ENCODE measurements around the gene CYP20A1.

Gene CYP20A1

GRCh38 chr2:203195331-203196036, 43.3 kb upstream of the CYP20A1 start:
- Histone ChIP-seq H3K9ac (ENCODE audit: low read depth, low read length) (no peak overlapping the region), H3K79me2 (ENCODE audit: insufficient read depth, low read length) (no peaks in the 10 kb centered on the region), H3K36me3 (ENCODE audit: insufficient read depth, low read length) (no peaks in the 10 kb centered on the region), H3K27ac (ENCODE audit: low read length) (no peak overlapping the region), H2AFZ (ENCODE audit: low read depth, low read length) (no peak overlapping the region), H3K9me3 (ENCODE audit: insufficient read depth, low read length, severe bottlenecking) (no peaks in the 10 kb centered on the region), H4K20me1 (ENCODE audit: insufficient read depth, low read length) (no peaks in the 10 kb centered on the region), H3K27me3 (ENCODE audit: insufficient read depth, low read length, poor library complexity) (no peaks in the 10 kb centered on the region), H3K4me2 (ENCODE audit: insufficient read depth, low read length) (no peak overlapping the region), H3K4me1 (ENCODE audit: insufficient read depth, low read length) (no peaks in the 10 kb centered on the region), H3K4me3 (ENCODE audit: low read depth in 1 of 2, low read length in 2 of 2) (no peak overlapping the region)
- TF ChIP-seq EZH2 (IDR thresholded peaks at IDR 0.05; ENCODE audit: borderline replicate concordance, low read depth, low read length, severe bottlenecking) = no peak
- TF ChIP-seq, protein P1, sequence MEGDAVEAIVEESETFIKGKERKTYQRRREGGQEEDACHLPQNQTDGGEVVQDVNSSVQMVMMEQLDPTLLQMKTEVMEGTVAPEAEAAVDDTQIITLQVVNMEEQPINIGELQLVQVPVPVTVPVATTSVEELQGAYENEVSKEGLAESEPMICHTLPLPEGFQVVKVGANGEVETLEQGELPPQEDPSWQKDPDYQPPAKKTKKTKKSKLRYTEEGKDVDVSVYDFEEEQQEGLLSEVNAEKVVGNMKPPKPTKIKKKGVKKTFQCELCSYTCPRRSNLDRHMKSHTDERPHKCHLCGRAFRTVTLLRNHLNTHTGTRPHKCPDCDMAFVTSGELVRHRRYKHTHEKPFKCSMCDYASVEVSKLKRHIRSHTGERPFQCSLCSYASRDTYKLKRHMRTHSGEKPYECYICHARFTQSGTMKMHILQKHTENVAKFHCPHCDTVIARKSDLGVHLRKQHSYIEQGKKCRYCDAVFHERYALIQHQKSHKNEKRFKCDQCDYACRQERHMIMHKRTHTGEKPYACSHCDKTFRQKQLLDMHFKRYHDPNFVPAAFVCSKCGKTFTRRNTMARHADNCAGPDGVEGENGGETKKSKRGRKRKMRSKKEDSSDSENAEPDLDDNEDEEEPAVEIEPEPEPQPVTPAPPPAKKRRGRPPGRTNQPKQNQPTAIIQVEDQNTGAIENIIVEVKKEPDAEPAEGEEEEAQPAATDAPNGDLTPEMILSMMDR (IDR thresholded peaks at IDR 0.05; ENCODE audit: borderline replicate concordance, extremely low read depth, low read length, poor library complexity, severe bottlenecking) = no peak
- DNase-seq = no peak
- ATAC-seq (ENCODE audit: insufficient read depth, low read depth) = no peak

- H3K79me2 ChIP-seq (ENCODE audit: insufficient read depth, low read length) = no peaks in the 10 kb centered on the region
- TF ChIP-seq, protein P1 (IDR thresholded peaks at IDR 0.05; ENCODE audit: borderline replicate concordance, extremely low read depth, low read length, poor library complexity, severe bottlenecking) = no peak
- TF ChIP-seq EZH2 (IDR thresholded peaks at IDR 0.05; ENCODE audit: borderline replicate concordance, low read depth, low read length, severe bottlenecking) = no peak
Observed at GRCh38 chr2:203200866-203201265, 38.0 kb upstream of the CYP20A1 start.

DNA sequence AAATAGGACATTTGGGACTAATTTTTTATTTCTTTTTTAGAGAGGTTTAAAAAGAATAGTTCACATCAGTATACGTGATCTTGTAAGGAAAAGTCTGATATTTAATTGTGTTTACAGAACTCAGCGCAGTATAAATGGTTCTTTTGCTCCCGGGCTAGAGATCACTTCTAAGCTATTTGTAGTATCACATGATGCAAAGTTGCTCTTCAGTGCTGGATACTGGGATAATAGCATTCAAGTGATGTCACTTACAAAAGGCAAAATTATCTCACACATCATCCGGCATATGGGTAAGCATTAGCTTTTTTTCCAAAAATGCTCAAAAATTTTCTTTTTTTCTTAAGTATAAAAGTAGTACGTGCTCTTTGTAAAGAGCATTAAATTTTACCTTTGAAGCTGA, 37.4 kb upstream of the CYP20A1 start:
- Histone ChIP-seq H3K27ac (ENCODE audit: low read length) (no peak overlapping the region), H3K4me1 (ENCODE audit: insufficient read depth, low read length) (no peaks in the 10 kb centered on the region), H3K9me3 (ENCODE audit: insufficient read depth, low read length, severe bottlenecking) (no peaks in the 10 kb centered on the region), H3K9ac (ENCODE audit: low read depth, low read length) (no peak overlapping the region), H3K4me3 (ENCODE audit: low read depth in 1 of 2, low read length in 2 of 2) (no peak overlapping the region), H2AFZ (ENCODE audit: low read depth, low read length) (no peak overlapping the region), H3K36me3 (ENCODE audit: insufficient read depth, low read length) (no peaks in the 10 kb centered on the region), H3K27me3 (ENCODE audit: insufficient read depth, low read length, poor library complexity) (no peaks in the 10 kb centered on the region), H3K79me2 (ENCODE audit: insufficient read depth, low read length) (no peaks in the 10 kb centered on the region), H3K4me2 (ENCODE audit: insufficient read depth, low read length) (no peak overlapping the region), H4K20me1 (ENCODE audit: insufficient read depth, low read length) (no peaks in the 10 kb centered on the region)
- ATAC-seq (ENCODE audit: insufficient read depth, low read depth) (no peak), DNase-seq (no peak)
- TF ChIP-seq, protein P1 (IDR thresholded peaks at IDR 0.05; ENCODE audit: borderline replicate concordance, extremely low read depth, low read length, poor library complexity, severe bottlenecking) = no peak
- no peak for TF ChIP-seq EZH2 (IDR thresholded peaks at IDR 0.05; ENCODE audit: borderline replicate concordance, low read depth, low read length, severe bottlenecking)

More at GRCh38 chr2:203200866-203201265, 38.0 kb upstream of the CYP20A1 start:
- H3K9me3 ChIP-seq (ENCODE audit: insufficient read depth, low read length, severe bottlenecking) = no peaks in the 10 kb centered on the region
- no peaks in the 10 kb centered on the region for H3K36me3 ChIP-seq (ENCODE audit: insufficient read depth, low read length)
- no peaks in the 10 kb centered on the region for H3K4me1 ChIP-seq (ENCODE audit: insufficient read depth, low read length)
- no peaks in the 10 kb centered on the region for H4K20me1 ChIP-seq (ENCODE audit: insufficient read depth, low read length)
- H3K9ac ChIP-seq (ENCODE audit: low read depth, low read length) = no peak overlapping the region
- H2AFZ ChIP-seq (ENCODE audit: low read depth, low read length) = no peak overlapping the region
- ATAC-seq (ENCODE audit: insufficient read depth, low read depth) (no peak), DNase-seq (no peak)
- no peak overlapping the region for H3K4me3 ChIP-seq (ENCODE audit: low read depth in 1 of 2, low read length in 2 of 2)
- H3K4me2 ChIP-seq (ENCODE audit: insufficient read depth, low read length) = no peak overlapping the region
- no peaks in the 10 kb centered on the region for H3K27me3 ChIP-seq (ENCODE audit: insufficient read depth, low read length, poor library complexity)
- H3K27ac ChIP-seq (ENCODE audit: low read length) = no peak overlapping the region
